Stimulated activated naive CD8-positive, alpha-beta T cell treated with anti-CD3 and anti-CD28 coated beads, Interleukin-15, Interleukin-2, amounts not matched to agents 100 ng/mL and 50 ng/mL, for 24 hours (primary cell): ENCODE results near the gene RSU1.

Source experiments
- H3K27ac Mint-ChIP-seq: one replicate; pipeline ENCODE4 v1.8.0; 2021; ENCODE audit warnings: mild to moderate bottlenecking, mixed read lengths
- H3K27me3 Mint-ChIP-seq: one replicate; pipeline ENCODE4 v1.8.0; 2021; ENCODE audit warnings: mixed read lengths
- H3K36me3 Mint-ChIP-seq: one replicate; pipeline ENCODE4 v1.8.0; 2021; ENCODE audit warnings: low read depth, mixed read lengths
- H3K4me1 Mint-ChIP-seq: one replicate; pipeline ENCODE4 v1.8.0; 2021; ENCODE audit warnings: low read depth, mixed read lengths
- H3K4me3 Mint-ChIP-seq: one replicate; pipeline ENCODE4 v1.8.0; 2021; ENCODE audit warnings: mild to moderate bottlenecking, mixed read lengths
- H3K9me3 Mint-ChIP-seq: one replicate; pipeline ENCODE4 v1.8.0; 2021; ENCODE audit warnings: mixed read lengths

RSU1 gene

DNA sequence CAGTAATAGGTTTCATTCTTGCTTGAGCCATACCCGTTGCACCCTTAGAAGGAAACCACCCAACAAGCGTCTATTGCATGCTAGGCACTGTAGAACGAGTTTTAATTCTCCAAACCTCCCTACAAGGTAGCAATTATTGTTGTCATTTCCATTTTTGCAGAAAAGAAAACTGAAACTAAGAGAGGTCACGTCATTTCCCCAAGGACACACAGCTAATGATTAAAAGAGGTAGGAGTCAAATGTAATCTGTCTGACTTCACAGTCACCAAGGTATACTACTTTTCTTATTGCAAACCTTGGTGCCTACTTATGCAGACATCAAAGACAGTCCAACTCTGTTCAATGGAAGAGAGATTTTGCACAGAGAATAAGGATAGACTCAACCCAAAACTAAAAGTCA, 246.5 kb downstream of the RSU1 start:
- H3K36me3 Mint-ChIP-seq: no peaks in the 10 kb centered on the region
- no peak overlapping the region for H3K4me3 Mint-ChIP-seq
- no peaks in the 10 kb centered on the region for H3K4me1 Mint-ChIP-seq
- H3K27me3 Mint-ChIP-seq: peaks cover 24% of the 10 kb centered on the region
- H3K27ac Mint-ChIP-seq: no peak overlapping the region
- H3K9me3 Mint-ChIP-seq: peaks cover 4% of the 10 kb centered on the region

DNA sequence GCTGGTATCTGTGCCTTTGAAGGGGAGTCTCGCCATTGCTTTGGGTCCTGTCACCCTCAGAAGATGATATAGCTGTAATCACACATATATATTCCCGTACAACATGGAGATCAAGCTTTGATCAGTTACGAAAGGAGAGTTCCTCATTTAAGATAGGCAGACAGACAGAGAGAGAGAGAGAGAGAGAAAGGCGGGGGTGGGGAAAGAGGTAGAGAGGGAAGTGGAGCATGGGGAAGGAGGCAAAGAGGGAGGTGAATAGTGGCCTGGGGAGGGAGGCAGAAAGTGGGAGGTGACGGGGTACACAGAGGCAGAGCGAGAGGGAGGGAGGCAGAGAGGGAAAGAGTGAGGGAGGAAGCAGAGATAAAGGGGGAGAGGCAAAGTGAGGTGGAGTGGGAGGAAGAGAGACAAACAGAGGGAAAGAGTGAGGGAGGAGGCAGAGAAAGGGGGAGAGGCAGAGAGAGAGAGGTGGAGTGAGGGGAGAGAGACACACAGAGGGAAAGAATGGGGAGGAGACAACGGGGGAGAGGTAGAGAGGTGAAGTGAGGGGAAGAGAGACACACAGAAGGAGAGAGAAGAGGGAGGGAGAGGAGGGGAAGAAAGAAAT, 250.9 kb downstream of the RSU1 start:
- Mint-ChIP-seq H3K4me1 (no peaks in the 10 kb centered on the region), H3K36me3 (no peaks in the 10 kb centered on the region), H3K4me3 (no peak overlapping the region), H3K9me3 (no peaks in the 10 kb centered on the region), H3K27ac (no peak overlapping the region), H3K27me3 (peaks cover 18% of the 10 kb centered on the region)

- peaks cover 19% of the 10 kb centered on the region for H3K27me3 Mint-ChIP-seq
- no peak overlapping the region for H3K27ac Mint-ChIP-seq
Observed at GRCh38 chr10:16565604-16566003, 251.6 kb downstream of the RSU1 start.

DNA sequence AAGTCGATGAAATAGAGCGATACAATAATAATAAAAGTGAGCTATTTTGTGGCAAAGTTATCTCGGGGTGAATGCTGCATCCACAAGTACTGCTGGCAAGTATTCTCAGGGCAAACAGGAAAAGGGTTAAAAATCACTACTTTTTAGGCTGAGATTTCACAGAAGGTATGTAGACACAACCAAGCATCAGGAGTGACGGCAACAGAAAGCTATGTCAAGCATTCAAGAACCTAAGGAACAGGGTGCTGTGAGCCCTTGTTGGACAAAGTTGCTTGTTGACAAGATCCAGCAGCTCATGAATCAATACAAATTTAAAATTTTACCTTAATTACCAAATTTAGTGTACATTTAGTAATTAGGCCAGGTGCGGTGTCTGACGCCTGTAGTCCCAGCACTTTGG, 254.3 kb downstream of the RSU1 start:
- peaks cover 38% of the 10 kb centered on the region for H3K27me3 Mint-ChIP-seq
- no peaks in the 10 kb centered on the region for H3K9me3 Mint-ChIP-seq
- no peaks in the 10 kb centered on the region for H3K36me3 Mint-ChIP-seq
- no peak overlapping the region for H3K4me3 Mint-ChIP-seq
- H3K4me1 Mint-ChIP-seq: no peaks in the 10 kb centered on the region
- H3K27ac Mint-ChIP-seq: no peak overlapping the region

More at GRCh38 chr10:16565604-16566003, 251.6 kb downstream of the RSU1 start:
- H3K4me3 Mint-ChIP-seq: no peak overlapping the region
- H3K36me3 Mint-ChIP-seq: no peaks in the 10 kb centered on the region
- H3K9me3 Mint-ChIP-seq: no peaks in the 10 kb centered on the region
- no peaks in the 10 kb centered on the region for H3K4me1 Mint-ChIP-seq

DNA sequence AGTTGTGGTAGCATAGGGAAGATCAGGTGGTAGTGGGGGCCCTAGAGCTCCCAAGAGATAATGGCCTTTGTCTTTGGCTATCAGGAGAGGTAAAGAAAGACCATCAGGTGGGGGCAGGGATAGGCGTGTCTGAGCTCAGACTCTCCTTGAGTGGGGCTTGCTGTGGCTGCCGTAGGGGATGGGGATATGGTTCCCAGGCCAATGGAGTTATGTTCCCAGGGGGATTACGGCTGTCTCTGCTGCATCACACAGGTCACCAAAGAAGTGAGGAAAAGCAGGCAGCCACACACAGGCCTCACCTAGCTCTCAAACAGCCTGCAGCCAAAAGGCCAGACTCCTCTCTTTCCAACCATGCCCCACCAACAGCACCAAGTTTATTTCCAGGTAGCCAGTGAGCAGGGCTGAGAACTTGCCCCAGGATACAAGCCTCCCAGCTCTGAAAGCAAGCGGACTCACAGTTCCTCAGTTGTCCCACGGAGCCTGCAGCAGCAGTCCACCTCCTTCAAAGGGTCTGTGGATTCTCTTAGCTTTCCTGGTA, 257.9 kb downstream of the RSU1 start:
- Mint-ChIP-seq H3K4me3 (no peak overlapping the region), H3K27me3 (peaks cover 32% of the 10 kb centered on the region), H3K36me3 (no peaks in the 10 kb centered on the region)

DNA sequence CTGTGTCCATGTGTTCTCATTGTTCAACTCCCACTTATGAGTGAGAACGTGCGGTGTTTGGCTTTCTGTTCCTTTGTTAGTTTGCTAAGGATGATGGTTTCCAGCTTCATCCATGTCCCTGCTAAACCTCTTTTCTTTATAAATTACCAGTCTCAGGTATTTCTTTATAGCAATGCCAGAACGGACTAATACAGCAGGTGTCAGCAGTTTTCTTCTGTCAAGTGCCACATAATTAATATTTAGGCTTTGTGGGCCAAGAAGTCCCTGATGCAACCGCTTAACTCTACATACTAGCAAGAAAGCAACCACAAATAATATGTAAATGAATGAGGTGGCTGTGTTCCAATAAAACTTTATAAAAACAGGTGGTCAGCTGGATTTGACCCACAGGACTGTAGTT, 269.3 kb downstream of the RSU1 start:
- Mint-ChIP-seq H3K27ac (no peak overlapping the region), H3K4me3 (no peak overlapping the region), H3K36me3 (no peaks in the 10 kb centered on the region), H3K9me3 (no peaks in the 10 kb centered on the region), H3K27me3 (peaks cover 37% of the 10 kb centered on the region), H3K4me1 (no peaks in the 10 kb centered on the region)

More for the DNA sequence above, 257.9 kb downstream of the RSU1 start:
- no peak overlapping the region for H3K27ac Mint-ChIP-seq
- no peaks in the 10 kb centered on the region for H3K9me3 Mint-ChIP-seq
- H3K4me1 Mint-ChIP-seq: no peaks in the 10 kb centered on the region

DNA sequence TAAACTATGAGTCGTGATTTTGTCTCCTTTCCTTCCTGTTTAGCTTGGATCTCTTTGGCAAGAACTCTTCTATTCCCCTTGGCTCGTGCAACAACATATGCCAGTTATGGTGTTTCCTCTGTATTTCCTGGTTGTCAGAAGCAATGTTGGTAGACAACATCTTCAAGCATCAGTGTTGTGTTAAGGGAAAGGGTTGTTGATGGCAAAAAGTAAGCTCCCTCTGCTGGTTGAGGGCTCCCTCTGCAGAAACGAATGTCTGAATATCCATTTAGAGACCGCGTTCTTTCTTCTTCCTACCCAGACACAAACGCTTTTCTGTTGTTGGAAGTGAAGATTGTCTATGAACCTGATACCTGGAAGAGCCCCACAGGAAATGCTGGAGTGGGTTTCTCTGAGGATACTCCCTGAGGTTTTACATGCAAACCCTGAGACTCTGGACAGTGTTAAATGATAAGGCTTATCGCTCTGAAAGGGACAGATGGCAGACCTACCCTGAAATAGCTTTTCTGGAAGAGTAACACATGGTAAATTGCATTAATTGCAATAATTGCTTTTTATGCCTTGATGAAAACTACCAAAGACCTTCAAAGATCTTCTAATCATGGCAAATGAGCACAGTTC, 272.0 kb downstream of the RSU1 start:
- Mint-ChIP-seq H3K27me3 (peaks cover 46% of the 10 kb centered on the region), H3K4me1 (no peaks in the 10 kb centered on the region), H3K27ac (no peak overlapping the region), H3K4me3 (no peak overlapping the region), H3K9me3 (no peaks in the 10 kb centered on the region), H3K36me3 (no peaks in the 10 kb centered on the region)

GRCh38 chr10:16544591-16544990, 272.6 kb downstream of the RSU1 start:
- Mint-ChIP-seq H3K27me3 (peaks cover 52% of the 10 kb centered on the region), H3K4me3 (no peak overlapping the region)

GRCh38 chr10:16544099-16544498, 273.1 kb downstream of the RSU1 start:
- Mint-ChIP-seq H3K27me3 (peaks cover 49% of the 10 kb centered on the region), H3K36me3 (no peaks in the 10 kb centered on the region), H3K9me3 (no peaks in the 10 kb centered on the region)

More at GRCh38 chr10:16544591-16544990, 272.6 kb downstream of the RSU1 start:
- Mint-ChIP-seq H3K27ac (no peak overlapping the region), H3K9me3 (no peaks in the 10 kb centered on the region), H3K36me3 (no peaks in the 10 kb centered on the region), H3K4me1 (no peaks in the 10 kb centered on the region)

More at GRCh38 chr10:16544099-16544498, 273.1 kb downstream of the RSU1 start:
- no peak overlapping the region for H3K27ac Mint-ChIP-seq
- no peaks in the 10 kb centered on the region for H3K4me1 Mint-ChIP-seq
- H3K4me3 Mint-ChIP-seq: no peak overlapping the region
